Activated CD4-positive, alpha-beta T cell treated with anti-CD3 and anti-CD28 coated beads, Interleukin-2, amount 50 U/mL, for 24 hours (primary cell): ENCODE results near the gene APPBP2.
"Not testable (repeated sequence)": the region's sequence is repeated elsewhere in the genome, so short reads cannot be mapped to it uniquely, and the experiment has no call there.

ENCODE experiments used
- DNase-seq, 2 donors: peaks; one replicate each; pipeline ENCODE4 v3.0.0-alpha.2; 2020; ENCODE audit warnings: low read depth in 1 of 2, low spot score in 1 of 2

APPBP2 gene

DNA sequence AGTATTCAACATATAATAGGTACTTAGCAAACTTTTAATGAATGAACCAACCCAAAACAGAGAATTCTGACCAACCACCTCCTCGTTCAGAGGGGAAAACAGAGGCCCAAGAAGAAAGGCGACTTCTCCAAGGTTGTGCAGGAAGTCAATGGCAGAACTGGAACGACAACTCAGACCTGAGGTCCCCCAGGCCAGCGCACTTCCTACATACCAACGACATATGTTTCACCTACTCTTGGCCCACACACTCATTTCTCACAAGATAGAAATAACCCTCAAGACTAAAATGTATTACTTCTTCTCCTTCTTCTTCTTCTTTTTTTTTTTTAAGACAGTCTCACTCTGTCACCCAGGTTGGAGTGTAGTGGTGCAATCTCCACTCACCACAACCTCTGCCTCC is 89.4 kb downstream of the APPBP2 start:
- DNase-seq = no peak

DNA sequence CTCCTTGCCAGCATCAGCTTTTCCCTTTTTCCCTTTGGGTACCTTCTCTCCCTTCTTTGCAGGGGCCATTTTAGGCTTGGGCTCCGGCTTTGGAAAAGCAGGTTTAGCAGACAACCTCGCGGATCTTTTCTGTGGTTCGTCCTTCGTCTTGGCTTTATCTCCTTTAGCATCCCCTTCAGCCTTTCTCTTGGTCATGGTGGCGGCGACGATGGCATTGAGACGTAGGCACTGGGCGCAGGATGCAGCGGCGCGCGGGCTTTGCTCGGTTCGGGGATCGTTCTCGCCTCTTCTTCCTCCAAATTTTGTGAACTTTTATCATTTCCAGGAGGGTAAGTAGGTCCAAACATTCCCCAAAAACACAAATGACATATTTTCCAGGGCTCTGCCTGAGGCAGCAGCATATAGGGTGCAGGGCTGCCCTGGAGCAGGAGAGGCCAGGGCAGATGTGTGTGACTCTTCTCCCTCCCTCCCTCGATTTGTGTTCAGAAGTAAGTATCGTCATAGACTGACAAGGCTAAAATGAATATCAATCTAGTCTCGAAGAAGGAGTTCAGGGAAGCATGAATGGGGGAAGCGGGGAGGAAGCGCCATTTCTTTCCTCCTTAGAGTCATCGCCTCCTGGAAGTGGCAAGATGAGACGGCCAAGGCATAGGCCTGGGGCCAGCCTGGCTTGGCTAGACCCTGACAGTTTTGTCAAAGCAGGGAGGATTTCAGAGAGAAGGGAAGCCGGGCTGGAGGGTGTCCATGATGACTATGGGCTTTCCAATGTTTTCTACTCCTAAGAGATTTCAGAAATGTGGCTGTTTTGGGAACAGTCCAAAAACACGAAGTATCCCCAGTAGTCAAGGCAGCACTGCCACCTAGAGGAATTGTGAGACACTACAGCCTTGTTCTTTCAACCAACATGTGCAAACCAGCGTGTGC is 90.5 kb downstream of the APPBP2 start:
- DNase-seq = peak; percentile 22 to 49

DNA sequence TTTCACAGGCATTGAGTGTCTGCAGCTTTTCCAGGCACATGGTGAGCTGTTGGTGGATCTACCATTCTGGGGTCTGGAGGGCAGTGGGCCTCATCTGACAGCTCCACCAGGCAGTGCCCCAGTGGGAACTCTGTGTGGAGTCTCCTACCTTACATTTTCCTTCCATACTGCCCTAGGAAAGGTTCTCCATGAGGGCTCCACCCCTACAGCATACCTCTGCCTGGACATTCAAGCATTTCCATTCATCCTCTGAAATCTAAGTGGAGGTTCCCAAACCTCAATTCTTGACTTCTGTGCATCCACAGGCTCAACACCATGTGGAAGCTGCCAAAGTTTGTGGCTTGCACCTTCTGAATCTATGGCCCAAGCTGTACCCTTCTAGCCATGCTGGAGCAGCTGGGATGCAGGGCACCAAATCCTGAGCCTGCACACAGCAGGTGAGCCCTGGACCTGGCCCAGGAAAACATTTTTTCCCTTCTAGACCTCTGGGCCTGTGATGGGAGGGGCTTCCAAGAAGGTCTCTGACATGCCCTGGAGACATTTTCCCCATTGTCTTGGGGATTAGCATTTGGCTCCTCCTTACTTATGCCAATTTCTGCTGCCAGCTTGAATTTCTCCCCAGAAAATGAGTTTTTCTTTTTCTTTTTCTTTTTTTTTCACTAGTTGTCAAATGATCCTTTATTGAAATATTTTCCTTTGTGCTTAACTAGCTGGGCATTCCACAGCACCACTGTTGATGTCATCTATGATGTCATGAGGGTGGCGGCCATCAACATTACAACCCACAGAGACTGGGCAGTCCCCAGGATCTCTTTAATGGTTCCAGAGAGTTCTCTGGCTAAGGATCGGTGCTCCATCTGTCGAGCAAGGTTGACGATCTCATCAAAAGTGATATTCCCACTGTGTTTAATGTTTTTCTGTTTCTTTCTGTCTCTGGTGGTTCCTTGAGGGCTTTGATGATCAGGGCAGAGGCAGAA is 92.7 kb downstream of the APPBP2 start:
- DNase-seq = not testable (repeated sequence)

DNA sequence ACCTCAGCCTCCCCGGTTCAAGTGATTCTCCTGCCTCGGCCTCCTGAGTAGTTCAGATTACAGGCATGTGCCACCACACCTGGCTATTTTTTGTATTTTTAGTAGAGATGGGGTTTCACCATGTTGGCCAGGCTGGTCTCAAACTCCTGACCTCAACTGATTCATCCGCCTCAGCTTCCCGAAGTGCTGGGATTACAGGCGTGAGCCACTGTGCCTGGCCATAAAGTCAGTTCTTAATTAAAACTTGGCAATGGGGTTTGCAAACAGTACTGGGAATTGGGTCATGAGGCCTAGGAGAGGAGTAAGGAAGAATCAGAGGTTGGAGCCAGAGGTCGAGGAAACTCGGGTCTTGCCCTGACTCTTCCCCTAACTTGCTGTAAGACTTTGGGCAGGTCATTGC is 95.5 kb downstream of the APPBP2 start:
- not testable (repeated sequence) for DNase-seq

DNA sequence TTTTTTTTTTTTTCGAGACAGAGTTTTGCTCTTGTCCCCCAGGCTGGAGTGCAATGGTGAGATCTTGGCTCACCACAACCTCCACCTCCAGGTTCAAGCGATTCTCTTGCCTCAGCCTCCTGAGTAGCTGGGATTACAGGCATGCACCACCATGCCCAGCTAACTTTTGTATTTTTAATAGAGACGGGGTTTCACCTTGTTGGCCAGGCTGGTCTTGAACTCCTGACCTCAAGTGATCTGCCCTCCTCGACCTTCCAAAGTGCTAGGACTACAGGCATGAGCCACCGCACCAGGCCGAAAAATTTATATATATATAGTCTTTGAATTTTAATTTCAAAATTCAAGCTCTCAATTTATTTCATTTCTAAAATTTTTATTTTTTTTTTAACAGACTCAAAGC is 97.6 kb downstream of the APPBP2 start:
- not testable (repeated sequence) for DNase-seq

DNA sequence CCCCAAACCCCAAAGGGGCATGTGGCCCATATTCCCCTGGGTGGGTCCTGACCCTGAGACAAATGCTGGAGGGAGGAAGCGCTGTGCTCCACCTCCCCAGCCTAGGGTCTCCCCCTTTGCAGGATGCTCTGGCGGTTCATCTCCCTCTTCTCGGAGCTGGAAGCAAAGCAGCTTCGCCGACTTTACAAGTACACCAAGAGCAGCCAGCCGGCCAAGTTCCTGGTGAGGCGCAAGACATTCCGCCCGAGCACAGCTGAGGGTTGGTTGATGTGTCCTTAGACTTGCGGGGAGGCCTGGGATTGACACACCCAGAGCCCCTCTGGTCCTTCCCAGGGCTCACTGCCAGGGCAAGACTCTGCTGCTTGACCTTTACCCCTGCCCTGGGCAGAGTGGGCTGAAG is 99.4 kb downstream of the APPBP2 start:
- DNase-seq = no peak

DNA sequence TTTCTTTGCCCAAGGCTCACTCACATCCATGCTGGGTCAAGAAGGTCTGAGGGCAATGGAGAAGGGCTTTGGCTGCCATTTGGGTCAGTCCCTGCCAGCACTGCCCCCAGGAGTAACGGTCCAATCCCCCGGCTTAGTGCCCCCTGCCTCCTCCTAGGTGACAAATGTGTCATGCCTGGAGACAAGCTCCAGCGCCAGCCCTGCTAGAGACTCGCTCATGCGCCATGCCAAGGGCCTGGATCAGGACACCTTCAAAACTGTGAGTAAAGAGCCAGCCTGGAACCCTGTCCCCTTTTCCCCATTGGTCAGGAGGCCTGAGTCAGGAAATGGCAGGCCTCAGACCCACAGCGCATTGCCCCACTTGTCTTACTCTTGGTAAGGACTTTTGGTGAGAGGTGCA is 100.4 kb downstream of the APPBP2 start:
- no peak for DNase-seq

DNA sequence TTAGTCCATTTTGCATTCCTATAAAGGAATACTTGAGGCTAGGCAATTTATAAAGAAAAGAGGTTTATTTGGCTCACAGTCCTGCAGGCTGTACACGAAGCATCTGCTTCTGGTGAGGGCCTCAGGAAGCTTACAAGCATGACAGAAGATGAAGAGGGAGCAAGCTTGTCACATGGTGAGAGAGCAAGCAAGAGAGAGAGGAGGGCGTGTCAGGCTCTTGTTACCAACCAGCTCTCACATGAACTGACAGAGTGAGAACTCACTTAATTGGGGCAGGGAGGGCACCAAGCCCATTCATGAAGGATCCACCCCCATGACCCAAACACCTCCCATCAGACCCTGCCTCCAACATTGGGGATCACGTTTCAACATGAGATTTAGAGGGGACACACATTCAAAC is 102.2 kb downstream of the APPBP2 start:
- no peak for DNase-seq

DNA sequence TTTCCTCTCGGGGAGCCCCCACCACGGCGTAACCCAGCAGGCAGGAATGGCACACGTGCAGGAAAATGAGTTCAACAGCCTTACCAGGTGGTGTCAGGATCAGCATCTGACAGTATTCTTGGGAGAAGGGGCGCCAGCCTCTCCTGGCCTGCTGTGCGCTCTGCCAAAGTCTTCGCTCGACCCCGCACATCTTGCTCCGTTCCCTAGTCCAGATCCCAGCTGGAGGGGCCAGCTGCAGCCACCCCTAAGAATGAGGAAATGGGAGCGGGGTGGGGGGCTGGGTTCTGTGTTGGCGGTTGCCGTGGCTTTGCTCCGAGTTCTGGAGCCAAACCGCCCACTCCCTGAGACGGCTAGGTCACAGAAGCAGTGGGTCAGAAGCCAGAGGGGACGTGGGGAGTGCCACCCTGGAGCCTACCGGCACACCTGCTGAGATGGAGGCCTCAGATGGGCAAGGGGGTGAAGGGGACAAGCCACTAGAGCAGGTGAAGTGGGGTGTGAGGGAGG is 103.8 kb downstream of the APPBP2 start, which contains the start of gene CHCT1:
Gene CHCT1 (plus strand): TSS at position 328 of the 504 bp plus-strand sequence. CDS start 104 bp downstream, at position 432.
- no peak for DNase-seq

DNA sequence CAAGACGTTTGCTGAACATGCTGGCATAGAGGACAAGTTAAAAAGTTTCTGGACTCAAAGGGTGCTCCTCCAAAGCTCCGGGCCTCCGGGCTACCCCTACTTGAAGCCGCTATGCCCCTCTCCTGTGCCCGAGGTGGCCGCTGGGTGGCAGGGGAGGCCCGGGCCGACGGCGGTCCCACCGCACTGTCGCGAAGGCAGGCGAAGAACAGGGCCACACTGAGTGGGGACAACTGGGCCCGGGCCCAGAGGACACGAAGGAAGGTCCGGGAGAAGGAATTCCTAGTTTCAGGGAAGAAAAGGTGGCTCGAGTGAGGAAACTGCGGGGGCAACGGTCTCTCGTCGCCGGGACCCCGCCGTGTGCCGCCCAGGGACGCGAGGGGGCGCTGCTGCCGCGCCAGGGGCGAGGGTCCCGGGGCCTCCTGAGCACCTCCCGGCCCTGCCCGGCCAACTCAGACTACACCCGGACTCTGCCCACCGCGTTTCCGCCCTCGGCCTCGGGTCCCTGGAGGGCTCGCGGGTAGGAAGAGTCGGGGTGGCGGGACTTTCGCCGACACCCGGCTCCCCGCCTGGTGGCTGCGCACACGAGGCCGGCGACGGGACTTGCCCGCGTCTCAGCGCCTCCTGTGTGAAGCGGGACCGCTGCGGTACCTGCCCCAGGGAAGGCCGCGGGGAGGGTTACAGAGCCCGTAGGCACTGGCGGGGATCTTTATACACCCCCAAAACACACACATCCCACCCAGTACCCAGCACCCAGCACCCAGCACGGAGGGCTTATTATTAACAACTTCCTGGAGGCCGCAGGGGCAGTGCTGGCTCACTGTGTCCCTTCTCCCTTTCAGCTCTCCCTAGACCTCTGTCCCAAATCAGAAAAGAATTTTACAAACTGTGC is 104.5 kb downstream of the APPBP2 start:
- DNase-seq = peak; percentile 62 to 68

DNA sequence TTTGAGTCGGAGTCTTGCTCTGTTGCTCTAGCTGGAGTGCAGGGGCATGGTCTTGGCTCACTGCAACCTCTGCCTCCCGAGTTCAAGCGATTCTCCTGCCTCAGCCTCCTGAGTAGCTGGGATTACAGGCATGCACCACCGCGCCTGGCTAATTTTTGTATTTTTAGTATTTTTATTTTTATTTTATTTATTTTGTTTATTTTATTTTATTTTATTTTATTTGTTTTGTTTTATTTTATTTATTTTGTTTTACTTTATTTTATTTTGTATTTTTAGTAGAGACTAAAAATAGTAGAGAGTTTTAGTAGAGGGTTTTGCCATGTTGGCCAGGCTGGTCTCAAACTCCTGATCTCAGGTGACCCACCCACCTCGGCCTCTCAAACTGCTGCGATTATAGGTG is 106.2 kb downstream of the APPBP2 start:
- not testable (repeated sequence) for DNase-seq

DNA sequence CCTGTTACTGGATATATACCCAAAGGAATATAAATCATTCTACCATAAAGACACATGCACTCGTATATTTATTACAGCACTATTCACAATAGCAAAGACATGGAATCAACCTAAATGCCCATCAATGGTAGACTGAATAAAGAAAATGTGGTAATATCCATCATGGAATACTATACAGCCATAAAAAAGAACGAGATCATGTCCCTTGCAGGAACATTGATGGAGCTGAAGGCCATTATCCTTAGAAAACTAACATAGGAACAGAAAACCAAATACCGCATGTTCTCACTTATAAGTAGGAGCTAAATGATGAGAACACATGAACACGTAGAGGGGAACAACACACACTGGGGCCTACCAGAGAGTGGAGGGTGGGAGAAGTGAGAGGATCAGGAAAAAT is 107.0 kb downstream of the APPBP2 start:
- DNase-seq = not testable (repeated sequence)

DNA sequence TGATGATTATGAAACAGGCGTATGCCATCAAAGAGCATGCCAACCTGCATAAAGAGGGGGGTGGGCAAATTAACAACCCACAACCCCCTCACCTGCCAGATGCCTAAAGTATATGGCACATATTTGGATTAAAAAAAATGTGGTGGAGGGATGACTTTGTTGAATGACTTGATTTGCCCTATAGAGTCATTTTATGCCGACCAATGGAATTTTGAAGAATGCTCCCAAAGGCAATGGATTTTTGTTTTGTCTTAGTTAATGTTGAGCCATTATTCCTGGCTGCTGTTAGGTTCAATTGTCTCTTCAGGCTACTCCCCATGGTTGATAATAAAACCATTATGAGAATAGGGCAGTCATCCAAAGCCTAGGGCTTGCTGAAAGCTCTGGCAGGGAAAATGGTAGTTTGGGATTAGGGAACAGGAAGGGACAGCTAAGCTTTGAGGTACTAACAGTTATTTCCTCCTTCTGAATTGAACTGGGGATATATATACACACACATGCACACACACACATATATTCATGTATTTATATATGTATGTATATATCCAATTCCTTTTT is 109.6 kb downstream of the APPBP2 start:
- DNase-seq = no peak

DNA sequence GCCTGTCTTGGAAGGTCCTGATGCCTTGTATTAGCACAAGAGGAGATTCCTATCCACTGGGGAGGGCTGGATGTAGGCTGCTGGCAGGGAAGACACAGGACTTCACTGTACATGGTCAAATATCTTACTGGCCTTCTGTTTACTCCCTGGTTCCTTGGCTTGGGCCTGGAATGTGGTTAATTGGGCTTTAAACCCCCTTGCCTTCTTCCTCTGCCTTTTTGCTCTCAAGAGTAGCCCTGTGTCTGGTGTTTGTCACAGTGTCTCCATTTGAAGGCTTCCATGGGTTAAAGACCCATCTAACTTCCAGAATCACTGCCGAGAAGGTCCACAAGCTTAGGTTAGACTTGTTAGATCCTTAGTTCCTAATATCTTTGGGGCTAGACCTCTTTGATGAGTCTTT is 110.9 kb downstream of the APPBP2 start:
- no peak for DNase-seq

DNA sequence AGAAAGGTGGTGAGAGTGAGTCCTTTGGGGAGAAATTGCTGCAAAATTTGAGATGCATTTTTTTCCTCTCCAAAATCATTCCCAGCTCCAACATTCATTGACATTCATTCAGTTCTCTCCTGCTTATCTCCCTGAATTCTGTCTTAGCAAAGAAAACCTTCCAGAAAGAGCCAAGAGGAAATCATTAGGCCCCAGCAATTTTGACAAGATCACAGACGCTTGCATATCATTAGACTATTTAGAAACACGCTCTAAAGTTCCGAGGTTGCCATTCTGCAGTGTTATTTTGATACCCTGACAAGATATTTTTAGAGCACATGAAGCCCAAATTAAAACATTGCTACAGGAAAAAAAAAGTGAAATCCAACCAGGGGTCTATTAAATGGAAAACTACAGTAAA is 113.3 kb downstream of the APPBP2 start:
- DNase-seq = no peak

DNA sequence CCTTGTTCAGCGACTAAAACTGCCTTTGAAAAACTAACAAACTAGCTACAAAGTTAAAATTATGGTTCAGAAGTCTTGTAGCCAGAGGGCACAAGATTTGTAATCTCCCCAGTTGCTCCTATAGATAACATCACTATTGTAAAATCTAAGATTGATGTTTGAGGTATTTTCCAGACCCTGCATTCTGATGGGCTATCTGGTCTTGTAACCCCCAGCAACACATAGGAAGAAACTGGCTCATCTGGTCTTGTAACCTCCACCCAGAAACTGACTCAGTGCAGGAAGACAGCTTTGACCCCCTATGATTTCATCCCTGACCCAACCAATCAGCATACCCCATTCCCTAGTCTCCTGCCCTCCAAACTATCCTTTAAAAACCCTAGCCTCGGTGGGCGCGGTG is 116.0 kb downstream of the APPBP2 start:
- DNase-seq = no peak

DNA sequence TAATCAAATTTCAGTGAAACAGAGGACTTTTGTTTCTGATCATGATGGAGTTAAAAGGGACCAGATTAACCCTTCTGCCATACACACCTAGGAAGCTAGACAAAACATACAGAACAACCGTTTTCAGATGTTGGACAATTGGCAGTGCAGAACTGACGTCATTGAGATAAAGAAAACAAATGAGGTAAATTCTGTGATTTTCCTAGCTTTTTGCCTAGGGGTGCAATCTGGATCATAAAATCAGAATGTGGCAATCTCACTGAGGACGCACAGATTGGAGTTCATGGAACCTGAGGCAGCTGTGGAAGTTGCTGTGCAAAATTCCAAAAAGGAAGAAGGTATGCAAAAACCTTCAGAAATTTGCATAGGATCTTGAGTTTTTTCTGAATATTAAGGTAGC is 119.2 kb downstream of the APPBP2 start:
- no peak for DNase-seq

DNA sequence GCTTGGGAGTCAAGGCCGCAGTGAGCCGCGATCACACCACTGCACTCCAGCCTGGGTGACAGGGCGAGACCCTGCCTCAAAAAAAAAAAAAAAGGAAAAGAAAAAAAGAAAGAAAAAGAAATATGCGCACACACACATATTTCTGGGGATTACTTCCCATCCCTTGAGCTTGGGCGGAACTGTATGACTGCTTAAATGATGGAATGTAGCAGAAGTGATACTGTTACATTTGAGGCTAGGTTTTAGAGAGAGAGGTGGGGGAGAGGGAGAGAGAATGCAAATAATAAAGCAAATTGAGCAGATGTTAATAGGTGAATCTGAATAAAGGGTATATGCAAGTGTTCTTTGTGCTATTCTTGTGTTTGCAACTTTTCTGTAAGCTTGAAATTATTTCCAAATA is 122.1 kb downstream of the APPBP2 start:
- no peak for DNase-seq

DNA sequence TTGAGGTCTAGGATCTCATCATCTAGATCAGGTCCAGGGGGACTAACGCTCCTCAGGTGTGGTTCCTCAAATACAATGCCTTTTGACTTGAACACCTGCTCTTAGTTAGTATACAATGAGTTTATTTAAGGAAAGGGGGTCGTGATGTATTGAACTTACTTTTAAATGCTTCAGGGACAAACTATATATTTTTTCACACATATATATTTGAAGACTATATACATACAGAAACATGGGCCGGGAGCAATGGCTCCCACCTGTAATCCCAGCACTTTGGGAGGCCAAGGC is 122.6 kb downstream of the APPBP2 start:
- no peak for DNase-seq

DNA sequence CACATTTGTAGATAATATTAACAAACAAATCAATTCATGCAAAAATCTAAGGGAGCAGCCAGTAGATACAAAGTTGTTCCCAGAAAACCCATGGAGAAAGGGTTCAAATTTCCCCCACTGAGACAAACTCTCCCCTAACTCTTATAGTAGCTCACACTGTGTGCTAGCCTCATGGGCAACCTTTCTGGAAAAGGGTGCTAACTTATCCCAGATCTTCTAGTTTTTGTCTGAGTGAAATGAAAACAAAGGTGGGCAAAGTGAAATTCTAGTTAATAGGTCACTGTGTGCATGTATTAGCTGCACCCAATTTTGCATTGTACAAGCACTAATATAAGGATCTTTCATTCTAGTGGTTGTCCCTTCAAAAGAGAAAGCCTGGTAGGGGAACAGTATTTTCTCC is 124.2 kb downstream of the APPBP2 start:
- no peak for DNase-seq
